HEK293T (cell line): ENCODE data around the gene KCNMB4.

Experiments
- BHLHE40 ChIP-seq: fragments of 450-650 bp; IDR thresholded peaks from 2 replicates; pipeline ENCODE4 v1.6.1; 2016; ENCODE audit warnings: mild to moderate bottlenecking, moderate library complexity, borderline replicate concordance
- CTBP1 ChIP-seq: fragments of 450-650 bp; IDR thresholded peaks from 2 replicates; pipeline ENCODE4 v1.6.1; 2016; ENCODE audit warnings: borderline replicate concordance
- ELF4 ChIP-seq: fragments of 450-650 bp; IDR thresholded peaks from 2 replicates; pipeline ENCODE4 v1.6.1; 2017; ENCODE audit warnings: antibody characterized with exemption
- FOXA1 ChIP-seq: fragments of 450-650 bp; IDR thresholded peaks from 2 replicates; pipeline ENCODE4 v1.6.1; 2016; ENCODE audit warnings: mild to moderate bottlenecking
- FOXK2 ChIP-seq: fragments of 450-650 bp; IDR thresholded peaks from 2 replicates; pipeline ENCODE4 v1.6.1; 2016; ENCODE audit warnings: mild to moderate bottlenecking
- FOXM1 ChIP-seq: fragments of 450-650 bp; IDR thresholded peaks from 2 replicates; pipeline ENCODE4 v1.6.1; 2017; ENCODE audit warnings: mild to moderate bottlenecking, borderline replicate concordance
- SP1 ChIP-seq: fragments of 450-650 bp; IDR thresholded peaks from 2 replicates; pipeline ENCODE4 v1.6.1; 2017
- SUZ12 ChIP-seq: fragments of 450-650 bp; IDR thresholded peaks from 2 replicates; pipeline ENCODE4 v1.6.1; 2016; ENCODE audit warnings: mild to moderate bottlenecking
- TF ChIP-seq, protein P1 (sequence below): fragments of 450-650 bp; IDR thresholded peaks from 2 replicates; pipeline ENCODE4 v1.6.1; 2016

DNA sequence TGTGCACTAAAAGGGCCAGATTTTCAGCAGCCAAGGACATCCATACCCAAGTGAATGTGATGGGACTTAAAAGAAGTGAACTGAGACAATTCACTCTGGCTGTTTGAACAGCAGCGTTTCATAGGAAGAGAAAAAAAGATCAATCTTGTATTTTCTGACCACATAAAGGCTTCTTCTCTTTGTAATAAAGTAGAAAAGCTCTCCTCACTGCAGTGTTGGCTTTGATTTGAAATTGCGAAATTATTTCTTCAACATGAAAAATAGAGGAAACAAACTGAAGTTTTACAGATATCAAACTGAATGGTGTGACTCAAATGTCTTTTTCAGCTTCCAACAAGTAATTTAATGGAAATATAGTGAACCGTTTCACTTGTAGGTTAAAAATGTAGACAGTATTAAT, 11.3 kb upstream of the KCNMB4 start:
- no peak for TF ChIP-seq SUZ12
- no peak for TF ChIP-seq SP1
- TF ChIP-seq ELF4: no peak
- TF ChIP-seq FOXM1: no peak
- TF ChIP-seq, protein P1, sequence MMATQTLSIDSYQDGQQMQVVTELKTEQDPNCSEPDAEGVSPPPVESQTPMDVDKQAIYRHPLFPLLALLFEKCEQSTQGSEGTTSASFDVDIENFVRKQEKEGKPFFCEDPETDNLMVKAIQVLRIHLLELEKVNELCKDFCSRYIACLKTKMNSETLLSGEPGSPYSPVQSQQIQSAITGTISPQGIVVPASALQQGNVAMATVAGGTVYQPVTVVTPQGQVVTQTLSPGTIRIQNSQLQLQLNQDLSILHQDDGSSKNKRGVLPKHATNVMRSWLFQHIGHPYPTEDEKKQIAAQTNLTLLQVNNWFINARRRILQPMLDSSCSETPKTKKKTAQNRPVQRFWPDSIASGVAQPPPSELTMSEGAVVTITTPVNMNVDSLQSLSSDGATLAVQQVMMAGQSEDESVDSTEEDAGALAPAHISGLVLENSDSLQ: no peak
- TF ChIP-seq BHLHE40: no peak
- TF ChIP-seq FOXK2: no peak
- no peak for TF ChIP-seq FOXA1
- no peak for TF ChIP-seq CTBP1
